Measurements from ENCODE around the gene CPEB3.
"Not testable (repeated sequence)": the region's sequence is repeated elsewhere in the genome, so short reads cannot be mapped to it uniquely, and the experiment has no call there.

Gene CPEB3

GRCh38 chr10:92290837-92291615 is at the start of gene CPEB3, which contains the start of gene MARCHF5:
TSS of gene CPEB3 (minus strand) at chr10:92291078. CDS start at chr10:92240350, 50,728 bp downstream.
TSS of gene MARCHF5 (plus strand) at chr10:92291167. CDS start at chr10:92291495, 328 bp downstream.
- DNase-seq, result peak; percentile 94 to 95

GRCh38 chr10:92329927-92330326 is 39.0 kb upstream of the CPEB3 start:
- DNase-seq, result not testable (repeated sequence)

GRCh38 chr10:92328993-92329392 is 38.1 kb upstream of the CPEB3 start:
- DNase-seq, result no peak

DNA sequence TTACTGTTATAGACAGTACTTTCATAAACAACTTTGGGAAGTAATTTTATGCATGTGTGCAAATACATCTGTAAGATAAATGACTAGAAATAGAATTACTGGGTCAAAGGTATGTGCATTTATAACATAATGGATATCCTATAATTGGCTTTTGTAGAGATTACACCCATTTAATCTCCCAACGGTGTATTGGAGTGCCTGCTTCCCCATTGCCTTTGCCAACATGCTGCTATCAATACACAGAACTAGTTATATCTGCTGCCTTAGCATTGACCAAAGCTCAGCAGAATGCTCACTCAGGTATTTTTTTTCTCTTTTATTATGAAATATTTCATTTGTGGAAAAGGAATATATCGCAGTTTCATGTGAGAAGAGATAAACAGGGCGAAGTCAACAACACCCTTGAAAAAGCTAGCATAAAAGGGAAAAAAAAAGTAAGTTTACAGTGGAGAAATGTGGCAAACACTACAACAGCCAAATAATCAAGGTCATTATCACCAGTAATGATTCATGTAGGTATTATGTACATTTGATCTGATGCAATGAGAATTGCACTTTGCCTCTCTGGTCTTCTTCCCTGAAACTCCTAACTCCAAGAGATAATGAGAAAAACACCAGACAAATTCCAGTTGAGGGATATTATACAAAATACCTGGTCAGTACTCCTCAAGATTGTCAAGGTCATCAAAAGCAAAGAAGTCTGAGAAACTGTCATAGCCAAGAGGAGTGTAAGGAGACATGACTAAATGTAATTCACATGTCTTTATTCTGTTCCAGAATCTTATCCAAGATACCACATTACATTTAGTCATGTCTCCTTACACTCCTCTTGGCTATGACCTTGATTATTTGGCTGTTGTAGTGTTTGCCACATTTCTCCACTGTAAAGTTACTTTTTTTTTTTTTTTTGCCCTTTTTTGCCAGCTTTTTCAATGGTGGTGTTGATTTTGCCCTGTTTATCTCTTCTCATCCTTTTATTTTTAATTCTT is 36.9 kb upstream of the CPEB3 start:
- no peak for DNase-seq

GRCh38 chr10:92323079-92323478 is 32.2 kb upstream of the CPEB3 start:
- DNase-seq, result no peak

DNA sequence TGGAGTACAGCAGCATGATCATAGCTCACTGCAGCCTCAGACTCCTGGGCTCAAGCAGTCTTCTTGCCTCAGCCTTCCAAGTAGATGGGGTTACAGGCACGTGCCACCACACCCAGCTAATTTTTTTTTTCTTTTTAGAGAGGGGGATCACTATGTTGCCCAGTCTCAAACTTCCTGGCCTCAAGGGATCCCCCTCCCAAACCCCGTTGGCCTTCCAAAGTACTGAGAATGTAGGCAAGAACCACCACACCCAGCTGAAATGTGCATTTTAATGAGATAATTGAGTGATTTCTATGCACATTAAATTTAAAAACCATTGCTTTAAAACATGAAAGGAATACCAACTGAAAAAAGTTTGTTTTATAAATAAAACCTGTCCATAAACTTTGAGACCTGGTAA is 25.7 kb upstream of the CPEB3 start:
- no peak for DNase-seq

- no peak for DNase-seq
Measured at GRCh38 chr10:92313750-92314149, 22.9 kb upstream of the CPEB3 start.

DNA sequence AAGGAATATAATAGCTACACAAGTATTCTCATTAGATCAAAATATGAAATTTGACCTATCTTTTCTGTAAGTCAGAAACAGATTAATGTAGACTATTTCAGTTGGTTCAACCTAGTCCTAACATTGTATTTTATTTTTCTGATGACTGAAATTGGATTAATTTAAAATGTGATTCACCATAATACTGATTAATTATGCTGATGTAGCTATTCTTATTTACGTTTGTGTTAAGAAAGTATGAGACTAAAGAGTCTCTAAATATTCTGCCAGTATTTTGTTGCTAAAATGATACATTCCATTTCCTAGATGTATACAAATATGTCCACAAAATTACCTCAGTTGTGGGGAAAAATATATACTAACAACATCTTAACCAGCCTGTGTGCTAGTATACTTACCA is 18.4 kb upstream of the CPEB3 start:
- DNase-seq, result no peak

DNA sequence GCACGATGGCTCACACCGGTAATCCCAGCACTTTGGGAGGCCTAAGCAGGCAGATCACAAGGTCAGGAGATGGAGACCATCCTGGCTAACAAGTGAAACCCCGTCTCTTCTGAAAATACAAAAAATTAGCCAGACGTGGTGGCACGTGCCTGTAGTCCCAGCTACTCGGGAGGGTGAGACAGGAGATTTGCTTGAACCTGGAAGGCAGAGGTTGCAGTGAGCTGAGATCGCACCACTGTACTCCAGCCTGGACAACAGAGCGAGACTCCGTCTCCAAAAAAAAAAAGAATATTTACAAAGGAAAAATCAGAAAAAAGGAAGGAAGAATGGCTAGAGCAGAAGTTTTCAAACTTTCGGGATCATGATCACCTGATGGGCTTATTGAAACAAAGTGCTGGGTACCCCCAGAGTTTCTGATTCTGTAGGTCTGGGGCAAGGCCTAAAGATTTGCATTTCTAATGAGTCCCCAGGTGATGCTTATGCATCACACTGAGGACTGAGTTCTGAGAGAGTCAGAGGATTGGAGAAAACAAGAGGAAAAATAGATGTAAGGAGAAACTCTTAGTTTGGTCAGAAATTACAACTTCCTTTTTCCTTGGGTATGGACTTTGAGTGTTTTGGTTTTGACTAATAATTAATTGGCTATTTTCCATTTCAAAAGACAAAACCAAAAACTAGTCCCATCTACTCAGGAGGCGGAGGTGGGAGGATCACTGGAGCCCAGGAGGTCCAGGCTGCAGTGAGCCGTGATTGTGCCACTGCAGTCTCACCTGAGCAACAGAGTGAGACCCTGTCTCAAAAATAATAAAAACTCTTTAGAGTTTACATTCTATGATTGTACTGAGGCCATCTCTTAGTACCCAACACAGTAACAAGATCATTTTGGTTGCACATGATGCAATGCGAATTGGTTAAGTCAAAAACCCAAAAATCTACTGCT is 14.5 kb upstream of the CPEB3 start:
- no peak for DNase-seq

- DNase-seq, result no peak
Measured at GRCh38 chr10:92304061-92304460, 13.2 kb upstream of the CPEB3 start.

- no peak for DNase-seq
Measured at GRCh38 chr10:92303096-92303495, 12.2 kb upstream of the CPEB3 start.

GRCh38 chr10:92298487-92298886 is 7.6 kb upstream of the CPEB3 start:
- DNase-seq, result no peak

- DNase-seq, result peak; percentile 42 to 53
Measured at GRCh38 chr10:92291921-92292845, 1.3 kb upstream of the CPEB3 start.

DNA sequence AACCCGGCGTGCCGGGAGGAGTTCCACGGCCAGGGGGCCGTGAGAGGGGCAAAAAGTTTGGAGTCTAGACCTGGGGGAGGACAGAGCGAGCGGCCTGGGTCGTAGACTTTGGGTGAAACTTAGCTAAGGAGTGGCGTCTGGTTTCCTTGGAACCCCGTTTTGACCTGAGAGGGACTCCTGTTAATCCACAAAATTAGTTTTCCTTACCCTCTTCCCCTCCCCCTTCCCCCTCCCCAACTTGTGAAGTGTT is 663 bp upstream of the CPEB3 start:
- DNase-seq, result no peak

DNA sequence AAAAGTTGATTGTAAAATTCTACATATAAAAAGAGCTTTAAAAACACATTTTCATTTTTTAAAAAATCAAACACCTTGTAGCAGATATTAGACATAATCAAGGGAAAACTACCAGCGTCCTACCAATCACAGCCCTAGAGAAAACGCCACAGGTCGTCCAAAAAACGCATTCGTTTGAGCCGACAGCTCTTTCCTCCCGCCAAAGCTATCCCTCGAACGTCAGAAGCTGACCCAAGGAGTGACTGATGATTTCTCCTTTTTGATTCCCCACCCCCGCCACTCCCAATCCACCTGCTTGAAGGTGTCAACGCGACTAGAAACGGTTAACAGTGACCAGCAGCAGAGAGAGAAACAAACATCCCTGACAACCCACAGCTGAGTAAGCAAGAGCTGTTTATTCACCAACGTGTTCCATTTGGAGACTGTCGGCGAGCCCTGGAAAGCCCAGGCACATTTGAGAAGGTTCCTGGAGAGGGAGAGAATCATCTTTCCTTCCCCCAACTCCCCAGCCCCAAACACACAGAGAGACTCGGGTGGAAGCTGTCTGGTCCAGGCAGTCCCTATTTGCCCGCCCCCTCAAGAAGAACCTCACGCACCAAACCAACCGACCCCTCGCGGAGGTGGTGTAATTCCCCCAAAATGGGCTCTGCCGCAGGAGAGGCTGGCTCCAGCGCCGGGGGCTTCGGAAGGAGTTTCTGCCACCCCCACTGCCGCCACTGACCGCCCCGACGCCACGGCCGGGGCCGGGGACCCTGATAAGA is 622 bp downstream of the CPEB3 start:
- peak; percentile 19 to 40 for DNase-seq

- DNase-seq, result no peak
Measured at GRCh38 chr10:92284112-92284704, 6.7 kb downstream of the CPEB3 start.

DNA sequence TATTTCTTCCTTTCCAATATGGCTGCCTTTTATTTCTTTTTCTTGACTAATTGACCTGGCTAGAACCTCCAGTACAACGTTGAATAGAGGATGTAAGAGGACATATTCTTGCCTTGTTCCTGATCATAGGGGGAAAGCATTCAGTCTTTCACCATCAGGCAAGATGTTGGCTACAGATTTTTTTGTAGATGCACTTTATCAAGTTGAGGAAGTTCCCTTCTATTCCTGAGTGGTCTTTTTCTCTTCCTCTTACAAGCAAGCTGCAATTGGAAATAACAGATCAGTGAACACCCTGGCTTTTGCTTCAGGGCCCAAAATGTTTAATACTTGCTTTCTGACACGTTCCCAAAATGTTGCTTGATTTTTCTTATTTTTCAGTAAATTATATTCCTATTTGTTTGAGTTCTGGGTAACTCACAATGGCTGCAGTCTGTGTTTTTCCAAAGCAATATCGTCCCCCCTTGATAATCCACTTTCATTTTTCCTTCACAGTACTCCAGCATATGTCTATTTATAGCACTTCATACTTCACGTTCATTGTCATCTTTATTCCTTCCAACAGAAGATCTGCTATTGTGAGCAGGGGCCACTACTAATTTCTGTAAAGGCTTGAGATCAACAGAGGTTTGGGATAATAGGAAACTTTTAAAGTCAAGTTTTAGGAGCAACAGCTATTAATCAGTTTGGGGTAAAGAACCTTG is 11.7 kb downstream of the CPEB3 start:
- DNase-seq, result no peak

GRCh38 chr10:92274071-92274470 is 16.8 kb downstream of the CPEB3 start:
- DNase-seq, result no peak

DNA sequence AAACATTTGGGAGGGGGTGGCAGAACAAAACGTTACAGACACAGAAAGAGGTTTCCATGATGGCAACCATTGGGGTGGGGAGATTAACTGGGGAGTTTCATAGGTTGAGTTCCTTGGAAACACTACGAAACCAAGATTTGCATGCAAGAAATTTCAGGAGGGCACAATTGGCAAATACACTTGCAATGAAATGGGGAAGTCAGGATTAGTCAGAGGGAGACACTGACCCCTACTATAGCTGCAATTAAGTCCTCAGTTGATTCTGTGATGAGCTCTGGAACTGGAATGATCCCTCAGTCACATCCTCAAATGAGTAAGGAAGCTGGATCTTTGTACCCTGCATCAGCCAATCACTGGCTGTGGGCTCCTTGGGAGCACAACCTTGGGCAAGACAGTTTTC is 22.1 kb downstream of the CPEB3 start:
- DNase-seq, result no peak

DNA sequence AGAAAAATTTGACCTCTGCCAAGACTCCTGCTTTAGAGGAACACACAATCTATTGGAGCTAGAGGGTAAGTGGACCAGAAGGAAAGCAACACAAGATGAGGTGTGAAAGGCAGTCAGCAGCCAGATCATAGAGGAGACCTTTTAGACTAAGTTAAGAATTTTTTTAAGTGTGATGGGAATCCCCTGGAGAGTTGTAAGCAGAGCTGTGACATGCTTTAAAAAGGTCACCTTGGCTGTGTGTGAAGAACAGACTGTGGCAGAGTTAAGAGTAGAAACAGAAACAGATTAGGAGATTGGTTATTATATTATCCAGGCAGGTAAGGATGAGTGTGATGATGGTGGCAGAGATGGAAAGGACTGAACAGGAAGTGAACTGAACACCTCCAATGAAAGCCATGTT is 23.5 kb downstream of the CPEB3 start:
- DNase-seq, result no peak
